Right lobe of liver (tissue), 4 donors: Measurements from ENCODE around the gene NIPBL.

ENCODE experiments used
- CTCF ChIP-seq, 4 donors: fragments of 200-600 bp in 3 of 4; fragments of 450-650 bp in 1 of 4; IDR thresholded peaks; one replicate each; pipeline versions ENCODE4 v1.5.1 to v1.8.0; 2016 to 2022; ENCODE audit warnings: antibody characterized with exemption in 4 of 4, mild to moderate bottlenecking in 2 of 4
- POLR2A ChIP-seq: fragments of 450-650 bp; IDR thresholded peaks from one replicate; pipeline ENCODE4 v1.6.1; 2017; ENCODE audit warnings: antibody characterized with exemption, mild to moderate bottlenecking
- donor health status: DM: no; HTN: no; CAD: no.
- donor health status: DM: no; HTN: no; CAD: no.
- donor health status: DM: no; HTN: yes; CAD: no.

DNA sequence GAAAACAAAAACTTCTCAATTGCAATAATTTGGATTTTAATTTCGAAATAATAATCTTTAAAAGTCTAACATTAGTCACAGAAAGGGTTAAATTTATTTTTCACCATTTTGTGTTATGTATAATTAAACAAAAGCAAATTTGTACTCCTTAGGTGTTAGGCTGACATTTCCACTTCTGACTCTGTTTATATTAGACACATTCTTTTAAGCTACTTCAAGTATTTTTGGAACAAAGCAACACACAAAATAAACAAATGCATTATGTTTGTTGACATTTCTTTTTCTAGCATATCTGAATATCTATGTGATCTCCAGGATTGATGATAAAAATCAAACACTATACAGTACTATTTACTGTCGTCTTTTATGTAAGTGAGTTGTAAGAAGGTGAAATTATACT lies 44.3 kb upstream of the NIPBL start:
- TF ChIP-seq CTCF (IDR thresholded peaks at IDR 0.05) = no peak
- TF ChIP-seq POLR2A = no peak
